ENCODE results near the gene PUSL1.
A peak's percentile ranks its signal among the peaks of the same experiment; 100 is the strongest.

The PUSL1 gene

GRCh38 chr1:1307923-1308755, at the start of gene PUSL1, which contains the start of gene ACAP3:
Gene PUSL1 (plus strand): TSS chr1:1308597. CDS start chr1:1308644, 47 bp downstream.
Gene ACAP3 (minus strand): TSS chr1:1307930. CDS start chr1:1307815, 115 bp downstream.
- intact Hi-C loops (cut with DNase I) = no loop called here
- DNase-seq = peak; percentile 73 to 95 (median 88)

- intact Hi-C loops (cut with DNase I) = no loop called here
- DNase-seq = no peak
Measured at GRCh38 chr1:1259119-1259488, 49.3 kb upstream of the PUSL1 start.

- DNase-seq = no peak
- intact Hi-C loops (cut with DNase I) = no loop called here
Measured at GRCh38 chr1:1259540-1259939, 48.9 kb upstream of the PUSL1 start.

GRCh38 chr1:1259951-1260600, 48.3 kb upstream of the PUSL1 start:
- intact Hi-C loops (cut with DNase I) = no loop called here
- peak in 5 of 42 donors; percentile 10 to 45 (median 26) for DNase-seq

- intact Hi-C loops (cut with DNase I) = no loop called here
- no peak for DNase-seq
Measured at GRCh38 chr1:1260843-1261560, 47.4 kb upstream of the PUSL1 start.

GRCh38 chr1:1262071-1262470, 46.3 kb upstream of the PUSL1 start:
- DNase-seq = no peak
- intact Hi-C loops (cut with DNase I) = no loop called here

- no peak for DNase-seq
- intact Hi-C loops (cut with DNase I) = no loop called here
Measured at GRCh38 chr1:1262758-1263157, 45.6 kb upstream of the PUSL1 start.

- intact Hi-C loops (cut with DNase I) = no loop called here
Measured at GRCh38 chr1:1264026-1264425, 44.4 kb upstream of the PUSL1 start.

GRCh38 chr1:1264868-1265272, 43.5 kb upstream of the PUSL1 start:
- no peak for DNase-seq
- intact Hi-C loops (cut with DNase I) = no loop called here

More at GRCh38 chr1:1264026-1264425, 44.4 kb upstream of the PUSL1 start:
- no peak for DNase-seq

GRCh38 chr1:1267488-1268283, 40.7 kb upstream of the PUSL1 start:
- DNase-seq = no peak
- intact Hi-C loops (cut with DNase I) = no loop called here

GRCh38 chr1:1268284-1268682, 40.1 kb upstream of the PUSL1 start:
- DNase-seq = no peak
- intact Hi-C loops (cut with DNase I) = no loop called here

- intact Hi-C loops (cut with DNase I) = loop anchor here (5.0 kb wide), 1 partner anchor 39 kb away; the partner anchor contains the start of genes B3GALT6 and SDF4
- no peak for DNase-seq
Measured at GRCh38 chr1:1270813-1271212, 37.6 kb upstream of the PUSL1 start.

GRCh38 chr1:1272341-1273208, 35.8 kb upstream of the PUSL1 start:
- intact Hi-C loops (cut with DNase I) = loop anchor here (5.0 kb wide), 1 partner anchor 40 kb away; the partner anchor contains the start of genes B3GALT6 and SDF4
- DNase-seq = no peak

GRCh38 chr1:1273209-1273511, 35.2 kb upstream of the PUSL1 start:
- intact Hi-C loops (cut with DNase I) = loop anchor here (5.0 kb wide), 1 partner anchor 41 kb away; the partner anchor contains the start of genes B3GALT6 and SDF4
- peak in 2 of 42 donors; percentile 23 to 31 for DNase-seq

GRCh38 chr1:1273512-1274298, 34.7 kb upstream of the PUSL1 start, which contains the start of gene UBE2J2:
Gene UBE2J2 (minus strand): TSS chr1:1273854. CDS start chr1:1267992, 5,862 bp downstream.
- DNase-seq = peak; percentile 83 to 98 (median 95)
- intact Hi-C loops (cut with DNase I) = loop anchor here (5.0 kb wide), 1 partner anchor 41 kb away; the partner anchor contains the start of genes B3GALT6 and SDF4

GRCh38 chr1:1274299-1274930, 34.0 kb upstream of the PUSL1 start:
- DNase-seq = peak in 3 of 42 donors; percentile 26 to 50 (median 28)
- intact Hi-C loops (cut with DNase I) = loop anchor here (5.0 kb wide), 1 partner anchor 42 kb away; the partner anchor contains the start of genes B3GALT6 and SDF4
